Mucosa of descending colon (tissue), 3 donors: ENCODE results near the gene SLC11A2. TPM values are rescaled to one million over a fixed set of nuclear protein-coding genes. Genes with fewer than 3 reads are reported as not detected.

Experiments used
- ATAC-seq: fragments of 200-7000 bp; cut with Tn5 transposase; one replicate; pipeline ENCODE4 v1.9.1; 2020; ENCODE audit warnings: mild to moderate bottlenecking, moderate library complexity
- DNase-seq, 3 donors: peaks; one replicate each; pipeline ENCODE4 v3.0.0-alpha.2; 2020
- H3K36me3 ChIP-seq: fragments of 200-600 bp; one replicate; pipeline ENCODE4 v1.8.0; 2021; ENCODE audit warnings: low read depth, mild to moderate bottlenecking
- H3K4me1 ChIP-seq: fragments of 200-600 bp; one replicate; pipeline ENCODE4 v1.8.0; 2021; ENCODE audit warnings: low read depth, mild to moderate bottlenecking
- H3K4me3 ChIP-seq: fragments of 200-600 bp; one replicate; pipeline ENCODE4 v1.8.0; 2021; ENCODE audit warnings: mild to moderate bottlenecking
- H3K9me3 ChIP-seq: fragments of 200-600 bp; one replicate; pipeline ENCODE4 v1.8.0; 2021; ENCODE audit warnings: mild to moderate bottlenecking
- CTCF ChIP-seq: fragments of 200-600 bp; IDR thresholded peaks from one replicate; pipeline ENCODE4 v1.8.0; 2022; ENCODE audit warnings: antibody characterized with exemption, mild to moderate bottlenecking
- intact Hi-C, 2 donors: fragments of 100-400 bp; cut with DNase I in 1 of 2; cut with micrococcal nuclease in 1 of 2; formaldehyde crosslinking; loops; one replicate each; pipeline versions ENCODE4 v1.11.0 to v1.11.1; 2022; cut with DNase I, micrococcal nuclease
- long read RNA-seq, 2 donors: library from polyadenylated mRNA; unstranded; transcript quantifications; one replicate each; pipeline ENCODE4 v2.0.0, GENCODE V29; 2019 to 2021
- total RNA-seq, 3 donors: library from RNA; stranded (reverse); fragmentation: NEBNext Ultra II Directional in 2 of 3; extraction: Animal tissue kit (Norgen Biotek cat#: 25700) in 2 of 3; gene quantifications; one replicate each; pipeline versions ENCODE4 v1.2.1 to v1.2.4, GENCODE V29; 2021 to 2023
- donor health status: DM: no; HTN: no; CAD: no; lungs with moderate emphysema.
- donor health status: DM: no; HTN: no; CAD: no.
- donor health status: DM: no; HTN: yes; CAD: no.

Gene SLC11A2
- total RNA-seq: 10 to 100 TPM; 32.3 to 48.9 (median 43.0) TPM
- long read RNA-seq, donor 1, full-length matches to known transcripts: 23 of 33 reads
- long read RNA-seq, donor 1, partial matches to known transcripts: 4 of 33 reads
- long read RNA-seq, donor 1, other reads (novel, unspliced or antisense): 6 of 33 reads
- long read RNA-seq, donor 2, full-length matches to known transcripts: 4 of 11 reads
- long read RNA-seq, donor 2, partial matches to known transcripts: 5 of 11 reads
- long read RNA-seq, donor 2, other reads (novel, unspliced or antisense): 2 of 11 reads

DNA sequence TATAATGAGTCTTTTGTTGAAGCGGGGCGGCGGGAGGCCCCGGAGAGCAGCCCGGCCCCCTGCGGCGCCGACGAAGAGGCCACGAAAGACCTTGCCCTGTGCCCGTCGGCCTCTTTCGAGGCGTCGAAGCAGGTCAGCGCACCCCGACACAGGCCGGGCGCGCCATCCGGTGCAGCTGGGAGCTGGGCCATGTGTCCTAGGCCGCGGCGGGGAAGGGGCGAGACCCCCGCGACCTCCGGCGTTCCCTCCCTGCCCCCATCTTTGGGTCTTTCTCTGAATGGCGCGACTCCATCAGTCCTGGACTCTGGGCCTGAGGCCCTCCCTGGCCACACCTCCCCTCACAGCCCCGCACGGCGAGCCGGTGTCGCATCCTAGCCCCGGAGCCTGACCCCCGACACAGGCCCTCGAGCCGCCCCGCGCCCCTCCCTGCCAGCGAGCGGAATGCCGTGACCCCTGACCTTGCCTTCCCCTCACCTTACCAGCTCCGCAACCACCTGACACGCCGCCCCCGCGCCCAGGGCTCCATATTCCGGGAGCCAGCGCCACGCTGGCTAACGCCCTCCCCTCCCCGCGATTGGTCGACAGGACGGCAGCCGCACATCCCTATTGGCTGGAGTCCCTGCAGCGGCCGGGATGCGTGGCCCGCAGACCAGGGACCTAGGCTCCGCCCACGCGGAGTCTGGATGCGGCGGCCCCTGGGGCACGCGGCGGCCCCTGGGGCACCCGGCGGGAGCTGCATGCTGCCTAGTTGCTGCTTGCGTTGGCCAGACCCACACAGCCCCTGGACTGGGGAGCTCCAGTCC, at the start of gene SLC11A2:
SLC11A2 (minus strand) TSS at position 549 of the 803 bp plus-strand sequence. CDS start 15,656 bp downstream, outside the sequence.
- Histone ChIP-seq H3K36me3 (no peaks in the 10 kb centered on the region), H3K4me1 (peaks cover 12% of the 10 kb centered on the region), H3K9me3 (no peaks in the 10 kb centered on the region), H3K4me3 (peak within 1 kb of the TSS; percentile 79)
- intact Hi-C loops: no loop called here
- no peak for TF ChIP-seq CTCF
- DNase-seq (peak; percentile 96 to 97 (median 97)), ATAC-seq (peak; percentile 96)

DNA sequence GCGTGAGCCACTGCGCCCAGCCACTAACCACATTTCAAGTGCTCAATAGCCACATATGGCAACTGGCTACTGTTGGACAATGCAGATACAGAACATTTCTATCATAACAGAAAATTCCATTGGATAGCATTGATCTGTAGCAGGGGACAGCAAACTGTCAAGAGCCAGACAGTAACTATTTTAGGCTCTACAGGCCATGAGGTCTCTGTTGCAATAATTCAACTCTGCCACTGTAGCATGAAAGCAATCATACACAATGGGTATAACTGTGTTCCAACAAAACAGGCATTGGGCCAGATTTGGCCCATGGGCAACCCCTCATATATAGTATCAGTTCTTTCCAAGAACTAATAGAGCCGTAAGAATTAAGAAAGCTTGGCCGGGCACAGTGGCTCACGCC, 49.2 kb upstream of the SLC11A2 start:
- TF ChIP-seq CTCF: no peak
- DNase-seq (no peak), ATAC-seq (no peak)
- Histone ChIP-seq H3K4me1 (no peaks in the 10 kb centered on the region), H3K9me3 (no peaks in the 10 kb centered on the region), H3K36me3 (no peaks in the 10 kb centered on the region), H3K4me3 (no peak overlapping the region)
- intact Hi-C loops: no loop called here

- Histone ChIP-seq H3K4me3 (no peak overlapping the region), H3K9me3 (no peaks in the 10 kb centered on the region), H3K4me1 (no peaks in the 10 kb centered on the region), H3K36me3 (peaks cover 7% of the 10 kb centered on the region)
- intact Hi-C loops: no loop called here
- ATAC-seq (no peak), DNase-seq (no peak)
- no peak for TF ChIP-seq CTCF
These were observed 45.5 kb upstream of the SLC11A2 start for GRCh38 chr12:51071663-51072062.

GRCh38 chr12:51070004-51070403, 43.8 kb upstream of the SLC11A2 start:
- Histone ChIP-seq H3K4me1 (no peaks in the 10 kb centered on the region), H3K9me3 (no peaks in the 10 kb centered on the region), H3K4me3 (no peak overlapping the region), H3K36me3 (peaks cover 10% of the 10 kb centered on the region)
- ATAC-seq: no peak
- intact Hi-C loops: no loop called here
- no peak for TF ChIP-seq CTCF
- no peak for DNase-seq

GRCh38 chr12:51067771-51068170, 41.6 kb upstream of the SLC11A2 start:
- TF ChIP-seq CTCF: no peak
- H3K9me3 ChIP-seq: no peaks in the 10 kb centered on the region
- DNase-seq (no peak), ATAC-seq (no peak)
- H3K4me3 ChIP-seq: no peak overlapping the region
- no peaks in the 10 kb centered on the region for H3K4me1 ChIP-seq
- H3K36me3 ChIP-seq: peaks cover 10% of the 10 kb centered on the region
- intact Hi-C loops: no loop called here
